ENCODE results near the gene NIT2.
A peak's percentile ranks its signal among the peaks of the same experiment; 100 is the strongest.
"Not testable (repeated sequence)": the region's sequence is repeated elsewhere in the genome, so short reads cannot be mapped to it uniquely, and the experiment has no call there.

Gene NIT2, protein sequence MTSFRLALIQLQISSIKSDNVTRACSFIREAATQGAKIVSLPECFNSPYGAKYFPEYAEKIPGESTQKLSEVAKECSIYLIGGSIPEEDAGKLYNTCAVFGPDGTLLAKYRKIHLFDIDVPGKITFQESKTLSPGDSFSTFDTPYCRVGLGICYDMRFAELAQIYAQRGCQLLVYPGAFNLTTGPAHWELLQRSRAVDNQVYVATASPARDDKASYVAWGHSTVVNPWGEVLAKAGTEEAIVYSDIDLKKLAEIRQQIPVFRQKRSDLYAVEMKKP

GRCh38 chr3:100334488-100335351, at the start of gene NIT2:
Gene NIT2, plus strand, starts transcription at chr3:100334757. Its CDS starts 35 bp downstream, at chr3:100334792.
- DNase-seq, result peak; percentile 64

GRCh38 chr3:100288288-100288894, 46.2 kb upstream of the NIT2 start:
- DNase-seq, result no peak

DNA sequence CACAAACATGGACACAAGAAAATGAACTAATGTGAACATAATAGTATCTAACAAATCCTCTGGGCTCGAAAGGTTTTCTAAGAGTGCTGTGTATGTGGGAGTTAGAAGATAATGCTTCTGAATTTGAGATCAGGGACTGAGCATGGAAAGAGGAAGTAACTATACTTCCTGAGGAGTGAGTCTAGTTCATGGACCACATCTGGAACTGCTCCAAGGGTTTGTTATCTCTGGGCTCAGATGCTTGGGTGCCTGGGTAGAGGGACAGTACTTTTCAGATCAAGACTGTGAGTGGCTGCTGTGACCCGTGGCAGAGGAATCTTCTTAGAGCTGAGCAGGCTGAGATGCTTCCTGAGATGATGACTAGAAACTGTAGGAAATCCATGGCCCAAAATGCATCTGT, 45.2 kb upstream of the NIT2 start:
- DNase-seq, result no peak

DNA sequence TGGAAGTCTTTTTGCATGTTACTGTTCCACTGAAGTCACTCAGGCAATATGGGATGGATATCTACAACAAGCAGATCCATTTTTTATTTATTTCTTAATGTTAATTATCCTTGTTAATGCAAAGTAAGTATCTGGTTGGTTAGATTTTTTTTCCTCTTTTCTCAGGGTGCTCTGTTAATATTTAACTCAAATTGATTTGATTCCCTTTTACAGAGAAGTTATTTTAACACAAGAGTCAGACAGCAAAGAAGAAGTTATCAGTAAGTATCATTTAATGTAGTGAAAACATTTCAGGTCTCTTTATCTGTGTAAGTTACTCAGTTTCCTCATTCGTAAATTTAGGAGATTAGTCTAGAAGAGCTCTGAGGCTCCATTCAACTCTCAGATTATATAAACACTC, 39.5 kb upstream of the NIT2 start:
- DNase-seq, result no peak

- no peak for DNase-seq
These were observed 36.8 kb upstream of the NIT2 start for GRCh38 chr3:100297784-100298183.

DNA sequence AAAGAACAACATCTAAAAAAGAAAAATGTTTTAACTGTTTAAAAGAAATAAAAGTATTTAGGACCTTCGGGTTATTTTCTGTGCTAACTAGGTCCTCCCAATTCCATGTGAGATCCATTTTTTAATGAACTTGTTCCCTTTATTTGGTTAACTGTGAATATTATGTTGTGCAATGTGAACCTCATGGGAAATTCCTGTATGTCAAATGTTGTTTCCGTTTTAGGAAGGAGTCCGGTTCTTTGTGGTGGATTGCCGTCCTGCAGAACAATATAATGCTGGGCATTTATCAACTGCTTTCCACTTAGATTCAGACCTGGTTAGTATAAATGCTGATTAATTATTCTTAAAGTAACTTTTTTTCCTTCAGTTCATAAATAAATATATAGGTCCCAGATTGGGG, 35.5 kb upstream of the NIT2 start:
- DNase-seq, result no peak

GRCh38 chr3:100306695-100307094, 27.9 kb upstream of the NIT2 start:
- no peak for DNase-seq

DNA sequence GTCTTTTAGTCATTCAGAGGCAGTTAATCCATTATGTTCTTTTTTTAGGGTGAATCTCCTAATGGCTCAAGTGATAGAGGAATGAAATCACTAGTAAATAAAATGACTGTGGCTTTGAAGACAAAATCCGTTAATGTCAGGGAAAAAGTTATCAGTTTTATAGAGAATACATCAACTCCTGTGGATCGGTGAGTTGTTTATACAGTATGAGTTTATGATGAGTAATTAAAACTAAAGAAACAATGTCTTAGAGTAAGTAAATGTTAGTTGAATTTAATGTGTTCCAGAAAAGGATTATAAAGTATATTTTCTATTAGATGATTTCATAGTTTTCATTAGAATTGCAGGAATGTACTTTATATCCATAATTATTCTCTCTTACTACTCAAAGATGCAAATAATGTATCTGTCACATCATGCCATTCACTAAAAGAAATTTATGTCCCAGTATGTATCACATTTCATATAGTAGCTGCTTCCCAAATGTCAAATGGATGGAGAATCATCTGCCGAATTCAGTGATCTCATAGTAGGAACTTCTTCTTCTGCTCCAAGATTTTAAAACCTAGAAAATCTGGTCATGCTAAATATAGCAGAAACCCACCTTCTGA, 24.1 kb upstream of the NIT2 start:
- DNase-seq, result no peak

GRCh38 chr3:100311011-100311410, 23.5 kb upstream of the NIT2 start:
- DNase-seq, result no peak

- DNase-seq, result no peak
These were observed 17.9 kb upstream of the NIT2 start for GRCh38 chr3:100316641-100317069.

GRCh38 chr3:100317912-100318311, 16.6 kb upstream of the NIT2 start:
- DNase-seq, result no peak

- no peak for DNase-seq
These were observed 14.6 kb upstream of the NIT2 start for GRCh38 chr3:100319951-100320350.

DNA sequence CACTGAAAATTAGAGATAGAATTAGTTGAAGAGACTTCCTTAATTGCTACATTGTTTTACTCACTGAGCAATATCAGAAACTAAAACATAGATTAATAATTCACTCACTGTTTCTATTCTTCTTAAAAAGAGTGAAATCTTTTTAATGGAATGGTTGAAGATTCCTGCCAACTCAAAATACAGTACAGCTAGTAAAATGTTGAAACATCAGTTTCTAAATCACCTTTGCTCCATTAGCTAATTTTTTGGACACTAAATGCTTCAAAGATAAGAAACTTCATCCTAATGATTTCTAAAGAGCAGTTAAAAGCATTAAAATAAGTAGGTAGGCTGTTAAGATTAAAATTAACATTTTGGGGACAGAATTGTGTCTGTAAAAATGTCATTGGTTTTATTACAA, 10.5 kb upstream of the NIT2 start:
- no peak for DNase-seq

DNA sequence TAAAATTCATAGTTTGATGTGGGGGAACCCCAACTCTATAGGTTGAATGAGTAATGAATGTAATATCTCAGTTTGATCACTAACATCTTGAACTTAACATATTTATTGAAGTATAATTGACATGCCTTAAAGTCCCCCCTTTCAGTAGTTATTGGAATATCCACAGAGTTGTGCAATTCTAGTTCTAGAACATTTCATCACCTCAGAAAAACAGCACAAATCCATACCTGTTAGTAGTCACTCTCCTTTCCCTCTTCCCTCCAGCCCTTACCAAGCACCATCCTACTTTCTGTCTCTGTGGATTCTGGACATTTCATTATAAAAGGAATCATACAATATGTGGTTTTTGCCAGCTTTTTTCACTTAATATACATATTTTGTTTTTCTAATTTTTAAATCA, 8.7 kb upstream of the NIT2 start:
- no peak for DNase-seq

- not testable (repeated sequence) for DNase-seq
These were observed 7.2 kb upstream of the NIT2 start for GRCh38 chr3:100327377-100327776.

GRCh38 chr3:100329800-100330489, 4.6 kb upstream of the NIT2 start:
- no peak for DNase-seq

- DNase-seq, result no peak
These were observed 3.9 kb upstream of the NIT2 start for GRCh38 chr3:100330651-100331050.

GRCh38 chr3:100331660-100332059, 2.9 kb upstream of the NIT2 start:
- DNase-seq, result no peak

DNA sequence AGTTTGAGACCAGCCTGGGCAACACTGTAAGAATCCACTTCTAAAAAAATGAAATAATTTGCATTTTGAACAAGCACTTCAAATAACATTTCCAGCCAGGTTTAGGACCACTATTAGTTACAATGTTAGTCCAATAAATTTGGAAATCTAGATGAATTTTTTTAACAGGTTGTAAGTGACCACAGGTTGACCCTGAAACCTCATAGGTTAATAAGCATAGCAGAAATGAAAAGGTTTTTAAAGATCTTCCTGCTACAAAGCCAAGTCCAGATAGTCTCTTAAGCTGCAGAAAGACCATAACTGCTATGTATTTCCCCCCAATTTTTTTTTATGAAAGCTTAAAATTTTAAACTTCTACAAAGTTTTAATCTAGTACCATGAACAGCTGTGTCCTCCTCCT, 1.5 kb upstream of the NIT2 start:
- DNase-seq, result no peak

DNA sequence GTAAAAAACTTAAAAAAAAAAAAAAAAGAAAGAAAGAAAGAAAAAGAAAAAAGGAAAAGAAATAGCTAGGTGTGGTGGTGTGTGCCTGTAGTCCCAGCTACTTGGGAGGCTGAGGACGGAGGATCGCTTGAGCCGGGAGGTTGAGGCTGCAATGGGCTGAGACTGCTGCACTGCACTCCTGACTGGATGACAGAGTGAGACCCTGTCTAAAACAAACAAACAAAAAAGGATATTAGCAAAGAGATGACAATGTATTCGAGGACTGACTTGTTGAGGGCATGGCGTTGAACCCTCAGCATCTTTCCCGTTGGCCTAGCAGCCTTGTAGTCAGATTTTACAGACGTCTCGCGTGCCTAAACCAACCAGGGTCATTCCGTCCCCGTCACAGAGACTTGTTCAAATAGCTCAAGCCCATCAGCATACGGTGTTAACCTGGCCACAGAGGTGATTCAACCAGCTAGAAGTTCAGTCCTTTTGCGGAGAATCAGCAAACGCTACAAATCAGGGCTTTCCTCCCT, 528 bp upstream of the NIT2 start:
- no peak for DNase-seq

GRCh38 chr3:100335434-100335833, 877 bp downstream of the NIT2 start:
- no peak for DNase-seq

DNA sequence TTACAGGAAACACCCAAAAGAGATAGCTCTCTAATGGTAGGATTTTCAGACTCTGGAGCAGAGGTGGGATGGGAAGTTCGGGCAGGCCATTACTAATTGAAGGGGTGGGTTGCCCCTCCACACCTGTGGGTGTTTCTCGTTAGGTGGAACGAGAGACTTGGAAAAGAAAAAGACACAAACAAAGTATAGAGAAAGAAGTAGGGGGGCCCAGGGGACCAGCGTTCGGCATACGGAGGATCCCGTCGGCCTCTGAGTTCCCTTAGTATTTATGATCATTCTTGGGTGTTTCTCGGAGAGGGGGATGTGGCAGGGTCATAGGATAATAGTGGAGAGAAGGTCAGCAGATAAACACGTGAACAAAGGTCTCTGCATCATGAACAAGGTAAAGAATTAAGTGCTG, 1.7 kb downstream of the NIT2 start:
- not testable (repeated sequence) for DNase-seq

DNA sequence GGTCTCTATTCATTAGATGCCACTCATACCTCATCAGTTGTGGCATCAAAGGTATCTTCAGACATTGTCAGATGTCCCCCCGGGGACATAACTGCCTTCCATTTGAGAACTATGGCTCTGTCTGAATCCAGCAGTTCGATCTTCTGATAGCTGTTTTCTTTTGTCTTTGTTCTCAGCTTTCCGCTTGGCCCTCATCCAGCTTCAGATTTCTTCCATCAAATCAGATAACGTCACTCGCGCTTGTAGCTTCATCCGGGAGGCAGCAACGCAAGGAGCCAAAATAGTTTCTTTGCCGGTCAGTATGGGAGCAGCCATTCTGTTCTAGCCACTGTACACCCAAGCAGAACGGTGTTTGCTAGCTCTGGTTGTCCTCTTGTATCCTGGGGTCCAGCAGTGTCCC, 4.4 kb downstream of the NIT2 start:
- no peak for DNase-seq

All from cortex of kidney (tissue), 1 donor.